GM12892 (cell line): Measurements from ENCODE around the gene FGFR2.

ENCODE experiments used
- POLR2A ChIP-seq: IDR thresholded peaks from 2 replicates; pipeline ENCODE4 v1.6.1; 2011; ENCODE audit warnings: low read depth, low read length, control low read depth
- POLR2AphosphoS5 ChIP-seq: IDR thresholded peaks from 2 replicates; pipeline ENCODE4 v1.6.1; 2011; ENCODE audit warnings: low read depth, low read length, control low read depth

DNA sequence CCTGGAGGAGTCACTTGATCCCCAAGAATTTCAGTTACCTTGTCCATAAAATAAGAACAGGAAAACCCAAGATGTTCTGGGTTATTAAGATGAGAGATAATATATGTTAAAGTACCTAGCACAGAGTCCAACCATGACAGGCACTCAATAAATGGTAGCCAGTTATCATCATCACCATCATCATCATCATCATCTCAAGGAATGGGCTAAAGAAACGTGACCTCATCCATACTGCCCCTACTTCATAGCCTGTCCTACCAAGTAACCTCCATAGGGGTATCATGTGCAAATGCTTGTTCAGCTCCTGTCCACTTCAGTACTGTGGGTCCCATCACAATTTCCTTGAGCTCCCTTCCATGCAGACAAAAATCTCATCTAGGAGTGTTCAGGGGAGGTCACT lies 14.4 kb downstream of the FGFR2 start:
- no peak for TF ChIP-seq POLR2A
- no peak for TF ChIP-seq POLR2AphosphoS5
